GM12878 (cell line): ENCODE results near the gene LMAN1L. TPM values are rescaled to one million over a fixed set of nuclear protein-coding genes. Genes with fewer than 3 reads are reported as not detected.

ENCODE experiments used
- BCL11A ChIP-seq: IDR thresholded peaks from 2 replicates; pipeline ENCODE4 v1.6.1; 2011; ENCODE audit warnings: low read depth, low read length
- BHLHE40 ChIP-seq, 2 experiments: fragments of 450-650 bp in 1 of 2; IDR thresholded peaks; 2 replicates each; pipeline ENCODE4 v1.6.1; 2011 to 2017; ENCODE audit warnings: low read depth in 2 of 2, borderline replicate concordance in 1 of 2, improper control_type of control experiment in 1 of 2, low read length in 1 of 2, mild to moderate bottlenecking in 1 of 2
- EP300 ChIP-seq, 2 experiments: fragments of 150-350 bp in 1 of 2; IDR thresholded peaks; 2 replicates each; pipeline ENCODE4 v1.6.1; 2011 to 2012; ENCODE audit warnings: low read depth in 2 of 2, low read length in 2 of 2, borderline replicate concordance in 1 of 2, improper control_type of control experiment in 1 of 2, inconsistent platforms in 1 of 2; ENCODE audit not compliant: control insufficient read depth in 1 of 2
- KDM1A ChIP-seq: fragments of 200-600 bp; sonication (generic); IDR thresholded peaks from 2 replicates; pipeline ENCODE4 v1.6.1; 2016; ENCODE audit warnings: borderline replicate concordance
- RAD51 ChIP-seq: fragments of 450-650 bp; IDR thresholded peaks from 2 replicates; pipeline ENCODE4 v1.6.1; 2016; ENCODE audit warnings: moderate library complexity, mild to moderate bottlenecking, inconsistent platforms
- RB1 ChIP-seq: fragments of 450-650 bp; formaldehyde crosslinking; IDR thresholded peaks from 2 replicates; pipeline ENCODE4 v1.6.1; 2017; ENCODE audit warnings: mild to moderate bottlenecking, borderline replicate concordance
- RUNX3 ChIP-seq: IDR thresholded peaks from 2 replicates; pipeline ENCODE4 v1.6.1; 2012; ENCODE audit warnings: low read length, inconsistent platforms
- SIN3A ChIP-seq: IDR thresholded peaks from 2 replicates; pipeline ENCODE4 v1.6.1; 2012; ENCODE audit warnings: low read depth, low read length, improper control_type of control experiment
- WRNIP1 ChIP-seq: IDR thresholded peaks from 2 replicates; pipeline ENCODE4 v1.6.1; 2011; ENCODE audit warnings: low read depth, low read length, improper control_type of control experiment, borderline replicate concordance
- ZNF384 ChIP-seq: IDR thresholded peaks from 2 replicates; pipeline ENCODE4 v1.6.1; 2012; ENCODE audit warnings: low read depth, mild to moderate bottlenecking, low read length, improper control_type of control experiment, borderline replicate concordance
- ZNF622 ChIP-seq: fragments of 450-650 bp; IDR thresholded peaks from 2 replicates; pipeline ENCODE4 v1.6.1; 2017; ENCODE audit warnings: mild to moderate bottlenecking, inconsistent platforms
- polyA plus RNA-seq, 11 experiments: library from polyadenylated mRNA; depleted of rRNA in 4 of 11; unstranded in 6 of 11; stranded (reverse) in 5 of 11; fragments of >200 nt; fragmentation: Nextera tagmentation in 4 of 11; fragmentation: Illumina TruSeq in 1 of 11; extraction: Ambion mirVana in 4 of 11; extraction: Trizol in 1 of 11; gene quantifications; 1 replicate in 1 of 11; 2 replicates in 10 of 11; pipeline versions ENCODE4 v1.2.1 to v1.2.3, GENCODE V29; 2011 to 2016; ENCODE audit warnings: inconsistent platforms in 2 of 11, missing spikeins in 2 of 11, low read depth in 1 of 11
- total RNA-seq, 4 experiments: library from RNA; depleted of rRNA in 3 of 4; stranded (reverse); fragments of >200 nt in 3 of 4; fragmentation: Illumina TruSeq in 1 of 4; extraction: Trizol in 1 of 4; gene quantifications; 2 replicates each; pipeline versions ENCODE4 v1.2.1 to v1.2.3, GENCODE V29; 2013 to 2021
- TF ChIP-seq, protein P1 (sequence below): fragments of 450-650 bp; formaldehyde crosslinking; IDR thresholded peaks from 2 replicates; pipeline ENCODE4 v1.4.0; 2022; ENCODE audit warnings: mild to moderate bottlenecking, moderate library complexity
- TF ChIP-seq, protein P2 (sequence below): fragments of 450-650 bp; IDR thresholded peaks from 2 replicates; pipeline ENCODE4 v1.6.1; 2017; ENCODE audit warnings: mild to moderate bottlenecking, low read depth, inconsistent platforms; ENCODE audit not compliant: poor library complexity, severe bottlenecking
- TF ChIP-seq, protein P3 (sequence below): fragments of 450-650 bp; formaldehyde crosslinking; IDR thresholded peaks from 2 replicates; pipeline ENCODE4 v1.4.0; 2020; ENCODE audit warnings: mild to moderate bottlenecking, moderate library complexity
- TF ChIP-seq, protein P4 (sequence below): IDR thresholded peaks from 2 replicates; pipeline ENCODE4 v1.6.1; 2012; ENCODE audit warnings: mild to moderate bottlenecking, low read depth, low read length

Gene LMAN1L
- total and polyA plus RNA-seq, 10 of the 15 experiments (the other 5 are each of a cell fraction or from before 2014, with no cell fraction given) = not detected

DNA sequence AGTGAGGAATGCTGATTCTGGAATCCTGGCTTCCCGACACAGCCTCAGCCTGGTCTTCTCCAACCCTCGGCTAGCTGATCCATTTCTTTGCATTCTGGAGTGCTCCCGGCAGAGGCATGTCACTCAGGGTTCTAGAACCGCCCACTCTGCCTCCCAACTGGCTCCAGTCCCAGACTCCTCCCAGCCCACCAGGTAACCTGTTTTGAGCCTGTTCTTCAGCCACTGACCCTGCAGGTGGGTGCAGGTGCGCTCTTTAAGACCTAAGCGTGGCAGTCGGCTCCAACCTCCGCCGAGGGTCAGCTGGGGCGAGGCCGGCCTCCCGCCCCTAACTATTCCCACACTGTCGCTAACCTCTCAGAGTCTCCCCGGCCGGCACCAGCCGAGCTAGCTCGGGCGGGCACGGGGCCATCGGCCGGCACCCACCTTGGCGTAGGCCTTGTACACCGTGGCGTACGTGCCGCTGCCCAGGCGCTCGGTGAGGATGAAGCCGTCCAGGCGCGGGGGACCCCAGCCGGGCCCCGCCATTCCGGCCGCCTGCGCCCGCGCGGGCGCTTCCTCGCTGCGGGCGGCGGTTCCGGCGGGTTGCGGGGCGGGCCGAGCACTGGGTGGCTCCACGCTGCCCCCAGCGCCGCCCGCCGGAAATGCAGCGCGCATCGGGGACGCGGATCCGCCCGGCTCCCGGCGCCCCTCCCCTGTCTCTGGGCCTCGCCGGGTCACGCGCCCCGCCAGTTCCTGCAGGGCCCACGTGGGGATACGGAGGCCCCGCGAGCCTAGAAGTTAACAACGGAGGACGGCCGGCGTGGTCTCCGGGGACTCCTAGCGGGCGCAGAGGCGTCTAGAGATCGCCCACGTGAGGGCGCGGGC, 30.2 kb downstream of the LMAN1L start, which contains the start of gene ULK3 (continued):
- TF ChIP-seq, protein P1, sequence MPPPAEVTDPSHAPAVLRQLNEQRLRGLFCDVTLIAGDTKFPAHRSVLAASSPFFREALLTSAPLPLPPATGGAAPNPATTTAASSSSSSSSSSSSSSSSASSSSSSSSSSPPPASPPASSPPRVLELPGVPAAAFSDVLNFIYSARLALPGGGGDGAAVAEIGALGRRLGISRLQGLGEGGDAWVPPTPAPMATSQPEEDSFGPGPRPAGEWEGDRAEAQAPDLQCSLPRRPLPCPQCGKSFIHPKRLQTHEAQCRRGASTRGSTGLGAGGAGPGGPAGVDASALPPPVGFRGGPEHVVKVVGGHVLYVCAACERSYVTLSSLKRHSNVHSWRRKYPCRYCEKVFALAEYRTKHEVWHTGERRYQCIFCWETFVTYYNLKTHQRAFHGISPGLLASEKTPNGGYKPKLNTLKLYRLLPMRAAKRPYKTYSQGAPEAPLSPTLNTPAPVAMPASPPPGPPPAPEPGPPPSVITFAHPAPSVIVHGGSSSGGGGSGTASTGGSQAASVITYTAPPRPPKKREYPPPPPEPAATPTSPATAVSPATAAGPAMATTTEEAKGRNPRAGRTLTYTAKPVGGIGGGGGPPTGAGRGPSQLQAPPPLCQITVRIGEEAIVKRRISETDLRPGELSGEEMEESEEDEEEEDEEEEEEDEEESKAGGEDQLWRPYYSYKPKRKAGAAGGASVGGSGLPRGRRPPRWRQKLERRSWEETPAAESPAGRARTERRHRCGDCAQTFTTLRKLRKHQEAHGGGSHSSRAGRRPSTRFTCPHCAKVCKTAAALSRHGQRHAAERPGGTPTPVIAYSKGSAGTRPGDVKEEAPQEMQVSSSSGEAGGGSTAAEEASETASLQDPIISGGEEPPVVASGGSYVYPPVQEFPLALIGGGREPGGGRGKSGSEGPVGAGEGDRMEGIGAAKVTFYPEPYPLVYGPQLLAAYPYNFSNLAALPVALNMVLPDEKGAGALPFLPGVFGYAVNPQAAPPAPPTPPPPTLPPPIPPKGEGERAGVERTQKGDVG = no peak
- no peak for TF ChIP-seq ZNF622
- no peak for TF ChIP-seq EP300 (IDR thresholded peaks at IDR 0.05; ENCODE audit: borderline replicate concordance in 1 of 2, control insufficient read depth in 1 of 2, low read depth in 2 of 2, low read length in 2 of 2)
- TF ChIP-seq ZNF384 = no peak
- TF ChIP-seq, protein P2, sequence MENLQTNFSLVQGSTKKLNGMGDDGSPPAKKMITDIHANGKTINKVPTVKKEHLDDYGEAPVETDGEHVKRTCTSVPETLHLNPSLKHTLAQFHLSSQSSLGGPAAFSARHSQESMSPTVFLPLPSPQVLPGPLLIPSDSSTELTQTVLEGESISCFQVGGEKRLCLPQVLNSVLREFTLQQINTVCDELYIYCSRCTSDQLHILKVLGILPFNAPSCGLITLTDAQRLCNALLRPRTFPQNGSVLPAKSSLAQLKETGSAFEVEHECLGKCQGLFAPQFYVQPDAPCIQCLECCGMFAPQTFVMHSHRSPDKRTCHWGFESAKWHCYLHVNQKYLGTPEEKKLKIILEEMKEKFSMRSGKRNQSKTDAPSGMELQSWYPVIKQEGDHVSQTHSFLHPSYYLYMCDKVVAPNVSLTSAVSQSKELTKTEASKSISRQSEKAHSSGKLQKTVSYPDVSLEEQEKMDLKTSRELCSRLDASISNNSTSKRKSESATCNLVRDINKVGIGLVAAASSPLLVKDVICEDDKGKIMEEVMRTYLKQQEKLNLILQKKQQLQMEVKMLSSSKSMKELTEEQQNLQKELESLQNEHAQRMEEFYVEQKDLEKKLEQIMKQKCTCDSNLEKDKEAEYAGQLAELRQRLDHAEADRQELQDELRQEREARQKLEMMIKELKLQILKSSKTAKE = no peak
- no peak for TF ChIP-seq KDM1A
- peak; percentile 90 to 96 for TF ChIP-seq BHLHE40 (IDR thresholded peaks at IDR 0.05; ENCODE audit: borderline replicate concordance in 1 of 2, low read depth in 2 of 2, low read length in 1 of 2)
- TF ChIP-seq RAD51 = peak; percentile 91
- no peak for TF ChIP-seq WRNIP1
- TF ChIP-seq SIN3A = peak; percentile 88
- TF ChIP-seq RB1 = peak; percentile 89
- TF ChIP-seq, protein P3, sequence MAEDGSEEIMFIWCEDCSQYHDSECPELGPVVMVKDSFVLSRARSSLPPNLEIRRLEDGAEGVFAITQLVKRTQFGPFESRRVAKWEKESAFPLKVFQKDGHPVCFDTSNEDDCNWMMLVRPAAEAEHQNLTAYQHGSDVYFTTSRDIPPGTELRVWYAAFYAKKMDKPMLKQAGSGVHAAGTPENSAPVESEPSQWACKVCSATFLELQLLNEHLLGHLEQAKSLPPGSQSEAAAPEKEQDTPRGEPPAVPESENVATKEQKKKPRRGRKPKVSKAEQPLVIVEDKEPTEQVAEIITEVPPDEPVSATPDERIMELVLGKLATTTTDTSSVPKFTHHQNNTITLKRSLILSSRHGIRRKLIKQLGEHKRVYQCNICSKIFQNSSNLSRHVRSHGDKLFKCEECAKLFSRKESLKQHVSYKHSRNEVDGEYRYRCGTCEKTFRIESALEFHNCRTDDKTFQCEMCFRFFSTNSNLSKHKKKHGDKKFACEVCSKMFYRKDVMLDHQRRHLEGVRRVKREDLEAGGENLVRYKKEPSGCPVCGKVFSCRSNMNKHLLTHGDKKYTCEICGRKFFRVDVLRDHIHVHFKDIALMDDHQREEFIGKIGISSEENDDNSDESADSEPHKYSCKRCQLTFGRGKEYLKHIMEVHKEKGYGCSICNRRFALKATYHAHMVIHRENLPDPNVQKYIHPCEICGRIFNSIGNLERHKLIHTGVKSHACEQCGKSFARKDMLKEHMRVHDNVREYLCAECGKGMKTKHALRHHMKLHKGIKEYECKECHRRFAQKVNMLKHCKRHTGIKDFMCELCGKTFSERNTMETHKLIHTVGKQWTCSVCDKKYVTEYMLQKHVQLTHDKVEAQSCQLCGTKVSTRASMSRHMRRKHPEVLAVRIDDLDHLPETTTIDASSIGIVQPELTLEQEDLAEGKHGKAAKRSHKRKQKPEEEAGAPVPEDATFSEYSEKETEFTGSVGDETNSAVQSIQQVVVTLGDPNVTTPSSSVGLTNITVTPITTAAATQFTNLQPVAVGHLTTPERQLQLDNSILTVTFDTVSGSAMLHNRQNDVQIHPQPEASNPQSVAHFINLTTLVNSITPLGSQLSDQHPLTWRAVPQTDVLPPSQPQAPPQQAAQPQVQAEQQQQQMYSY (CRISPR knock-in tag) = no peak
- no peak for TF ChIP-seq BCL11A
- TF ChIP-seq, protein P4, sequence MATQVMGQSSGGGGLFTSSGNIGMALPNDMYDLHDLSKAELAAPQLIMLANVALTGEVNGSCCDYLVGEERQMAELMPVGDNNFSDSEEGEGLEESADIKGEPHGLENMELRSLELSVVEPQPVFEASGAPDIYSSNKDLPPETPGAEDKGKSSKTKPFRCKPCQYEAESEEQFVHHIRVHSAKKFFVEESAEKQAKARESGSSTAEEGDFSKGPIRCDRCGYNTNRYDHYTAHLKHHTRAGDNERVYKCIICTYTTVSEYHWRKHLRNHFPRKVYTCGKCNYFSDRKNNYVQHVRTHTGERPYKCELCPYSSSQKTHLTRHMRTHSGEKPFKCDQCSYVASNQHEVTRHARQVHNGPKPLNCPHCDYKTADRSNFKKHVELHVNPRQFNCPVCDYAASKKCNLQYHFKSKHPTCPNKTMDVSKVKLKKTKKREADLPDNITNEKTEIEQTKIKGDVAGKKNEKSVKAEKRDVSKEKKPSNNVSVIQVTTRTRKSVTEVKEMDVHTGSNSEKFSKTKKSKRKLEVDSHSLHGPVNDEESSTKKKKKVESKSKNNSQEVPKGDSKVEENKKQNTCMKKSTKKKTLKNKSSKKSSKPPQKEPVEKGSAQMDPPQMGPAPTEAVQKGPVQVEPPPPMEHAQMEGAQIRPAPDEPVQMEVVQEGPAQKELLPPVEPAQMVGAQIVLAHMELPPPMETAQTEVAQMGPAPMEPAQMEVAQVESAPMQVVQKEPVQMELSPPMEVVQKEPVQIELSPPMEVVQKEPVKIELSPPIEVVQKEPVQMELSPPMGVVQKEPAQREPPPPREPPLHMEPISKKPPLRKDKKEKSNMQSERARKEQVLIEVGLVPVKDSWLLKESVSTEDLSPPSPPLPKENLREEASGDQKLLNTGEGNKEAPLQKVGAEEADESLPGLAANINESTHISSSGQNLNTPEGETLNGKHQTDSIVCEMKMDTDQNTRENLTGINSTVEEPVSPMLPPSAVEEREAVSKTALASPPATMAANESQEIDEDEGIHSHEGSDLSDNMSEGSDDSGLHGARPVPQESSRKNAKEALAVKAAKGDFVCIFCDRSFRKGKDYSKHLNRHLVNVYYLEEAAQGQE = no peak
- no peak for TF ChIP-seq RUNX3
